Keratinocyte (primary cell): ENCODE results near the gene SYPL1. TPM values are rescaled to one million over a fixed set of nuclear protein-coding genes. Genes with fewer than 3 reads are reported as not detected.

Source experiments
- DNase-seq: peaks from one replicate; pipeline ENCODE4 v3.0.0-alpha.2; 2011; ENCODE audit warnings: low read depth, missing footprints, low spot score
- FAIRE-seq: peaks from 2 replicates; lab custom pipeline; 2011; peaks lifted over from hg19 to GRCh38; lab: Jason Lieb, UNC
- H2AFZ ChIP-seq: 2 replicates; pipeline ENCODE4 v1.6.0; 2012; ENCODE audit warnings: low read length, control low read depth, inconsistent platforms; ENCODE audit not compliant: control insufficient read depth
- H3K27ac ChIP-seq: 2 replicates; pipeline ENCODE4 v1.5.1; 2011; ENCODE audit warnings: low read length; ENCODE audit not compliant: control insufficient read depth, insufficient read depth
- H3K27me3 ChIP-seq: 3 replicates; pipeline ENCODE4 v1.6.0; 2011; ENCODE audit warnings: low read length; ENCODE audit not compliant: control insufficient read depth, insufficient read depth; ENCODE audit errors: extremely low read depth
- H3K36me3 ChIP-seq, 2 experiments: 2 replicates in 1 of 2; 3 replicates in 1 of 2; pipeline ENCODE4 v1.5.1; 2011; ENCODE audit warnings: low read length in 2 of 2, mild to moderate bottlenecking in 1 of 2; ENCODE audit not compliant: control insufficient read depth in 2 of 2, insufficient read depth in 2 of 2; ENCODE audit errors: extremely low read depth in 1 of 2
- H3K4me1 ChIP-seq: 3 replicates; pipeline ENCODE4 v1.5.1; 2011; ENCODE audit warnings: low read length; ENCODE audit not compliant: control insufficient read depth, insufficient read depth; ENCODE audit errors: extremely low read depth
- H3K4me2 ChIP-seq: 3 replicates; pipeline ENCODE4 v1.6.0; 2011; ENCODE audit warnings: low read depth, low read length; ENCODE audit not compliant: control insufficient read depth, insufficient read depth; ENCODE audit errors: extremely low read depth
- H3K4me3 ChIP-seq, 3 experiments: fragments of 200-600 bp in 1 of 3; sonication (generic) in 1 of 3; 2 replicates in 2 of 3; 3 replicates in 1 of 3; pipeline ENCODE4 v1.5.1; 2011 to 2016; ENCODE audit warnings: low read length in 3 of 3, mild to moderate bottlenecking in 3 of 3, control low read depth in 2 of 3, inconsistent platforms in 1 of 3, low read depth in 1 of 3, mixed read lengths in 1 of 3, mixed run types in 1 of 3, moderate library complexity in 1 of 3; ENCODE audit not compliant: control insufficient read depth in 2 of 3, insufficient read depth in 2 of 3; ENCODE audit errors: extremely low read depth in 1 of 3
- H3K79me2 ChIP-seq: 2 replicates; pipeline ENCODE4 v1.6.0; 2012; ENCODE audit warnings: low read length; ENCODE audit not compliant: control insufficient read depth, insufficient read depth
- H3K9ac ChIP-seq: 3 replicates; pipeline ENCODE4 v1.6.0; 2011; ENCODE audit warnings: low read length; ENCODE audit not compliant: control insufficient read depth, insufficient read depth; ENCODE audit errors: extremely low read depth
- H3K9me1 ChIP-seq: 3 replicates; pipeline ENCODE4 v1.6.0; 2011; ENCODE audit warnings: low read length; ENCODE audit not compliant: control insufficient read depth, insufficient read depth; ENCODE audit errors: extremely low read depth
- H3K9me3 ChIP-seq: 2 replicates; pipeline ENCODE4 v1.5.1; 2012; ENCODE audit warnings: low read depth, low read length; ENCODE audit not compliant: control insufficient read depth
- H4K20me1 ChIP-seq: 3 replicates; pipeline ENCODE4 v1.6.0; 2011; ENCODE audit warnings: low read length; ENCODE audit not compliant: control insufficient read depth, insufficient read depth; ENCODE audit errors: extremely low read depth
- EZH2 ChIP-seq: IDR thresholded peaks from one replicate; pipeline ENCODE4 v1.6.1; 2012; ENCODE audit warnings: inconsistent platforms, mild to moderate bottlenecking, low read length, moderate library complexity
- dilution Hi-C: fragments of 300-500 bp; cut with MboI; formaldehyde crosslinking; loops from one replicate; pipeline ENCODE4 v1.7.0; 2020; ENCODE audit warnings: low sequenced_read_pairs; ENCODE audit not compliant: extremely low pct_ligation_motif_present
- polyA plus RNA-seq, 5 experiments: library from polyadenylated mRNA; depleted of rRNA in 3 of 5; stranded (reverse) in 3 of 5; stranded (forward) in 1 of 5; unstranded in 1 of 5; fragments of >200 nt; gene quantifications; 1 replicate in 1 of 5; 2 replicates in 3 of 5; 3 replicates in 1 of 5; pipeline versions ENCODE4 v1.2.1 to v1.2.3, GENCODE V29; 2011 to 2012; ENCODE audit warnings: missing spikeins in 2 of 5, low read depth in 1 of 5, low replicate concordance in 1 of 5
- TF ChIP-seq, protein P1 (sequence below), 3 experiments: IDR thresholded peaks in 1 of 3; conservative IDR thresholded peaks in 1 of 3; optimal IDR thresholded peaks in 1 of 3; 2 replicates in 2 of 3; 3 replicates in 1 of 3; pipeline versions ENCODE3 to v1.5.1; 2011; ENCODE audit warnings: low read length in 3 of 3, mild to moderate bottlenecking in 3 of 3, moderate library complexity in 2 of 3, control low read depth in 1 of 3, inconsistent platforms in 1 of 3; ENCODE audit not compliant: insufficient read depth in 2 of 3; ENCODE audit errors: extremely low read depth in 1 of 3

The SYPL1 gene
- polyA plus RNA-seq, 1 donor (not counting 4 experiments of a cell fraction or from before 2014, with no cell fraction given) = 254 TPM

DNA sequence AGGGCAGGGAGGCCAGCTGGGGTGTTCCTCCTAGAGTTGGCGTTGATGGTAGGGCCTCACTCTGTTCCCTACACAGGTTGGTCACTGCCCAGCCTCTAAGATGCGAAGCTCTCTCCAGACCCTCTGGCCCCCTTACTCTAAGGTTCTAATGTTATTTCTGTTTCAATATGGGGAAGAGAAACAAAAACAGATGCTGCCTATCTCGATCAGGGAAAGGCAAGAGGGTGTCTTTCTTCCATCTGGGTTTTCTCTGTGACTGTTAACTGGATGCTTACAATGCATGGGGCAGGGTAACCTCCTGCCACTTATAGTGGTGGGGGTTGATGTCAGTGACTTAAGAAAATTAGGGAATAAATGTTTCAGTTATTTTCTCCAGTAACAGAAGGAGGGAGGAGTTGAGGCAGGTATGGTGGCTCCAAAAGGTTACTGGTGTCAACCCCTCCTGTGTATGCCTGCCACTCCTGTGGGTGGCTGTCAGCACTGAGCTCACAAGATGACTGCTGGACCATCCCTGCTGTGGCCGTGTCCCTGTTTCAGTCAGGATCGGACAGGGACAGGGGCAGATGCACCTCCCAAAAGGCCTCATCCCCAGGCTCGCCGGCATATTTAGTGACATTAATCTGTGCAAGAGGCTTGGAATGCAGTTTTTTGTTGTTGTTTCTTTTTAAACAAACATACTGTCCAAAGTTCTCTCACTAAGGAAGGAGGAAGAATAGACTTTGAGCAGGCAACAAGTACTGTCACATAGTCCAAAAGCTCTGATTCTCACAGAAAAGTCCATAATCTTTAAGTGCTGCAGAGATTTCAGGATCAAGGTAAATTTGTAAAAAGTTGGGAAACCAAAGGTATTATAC is 39.6 kb upstream of the SYPL1 start:
- H3K9me3 ChIP-seq = no peaks in the 10 kb centered on the region
- no peak overlapping the region for H3K9ac ChIP-seq
- no peaks in the 10 kb centered on the region for H3K9me1 ChIP-seq
- no peak overlapping the region for H2AFZ ChIP-seq
- FAIRE-seq (no peak), DNase-seq (no peak)
- no peak overlapping the region for H3K4me2 ChIP-seq
- dilution Hi-C loops = no loop called here
- H3K27me3 ChIP-seq = peaks cover 7% of the 10 kb centered on the region
- no peak overlapping the region for H3K27ac ChIP-seq
- H3K4me3 ChIP-seq = no peak overlapping the region
- H3K79me2 ChIP-seq = no peaks in the 10 kb centered on the region
- H4K20me1 ChIP-seq = no peaks in the 10 kb centered on the region
- peaks cover 9% of the 10 kb centered on the region for H3K4me1 ChIP-seq
- H3K36me3 ChIP-seq = no peaks in the 10 kb centered on the region
- TF ChIP-seq, protein P1, sequence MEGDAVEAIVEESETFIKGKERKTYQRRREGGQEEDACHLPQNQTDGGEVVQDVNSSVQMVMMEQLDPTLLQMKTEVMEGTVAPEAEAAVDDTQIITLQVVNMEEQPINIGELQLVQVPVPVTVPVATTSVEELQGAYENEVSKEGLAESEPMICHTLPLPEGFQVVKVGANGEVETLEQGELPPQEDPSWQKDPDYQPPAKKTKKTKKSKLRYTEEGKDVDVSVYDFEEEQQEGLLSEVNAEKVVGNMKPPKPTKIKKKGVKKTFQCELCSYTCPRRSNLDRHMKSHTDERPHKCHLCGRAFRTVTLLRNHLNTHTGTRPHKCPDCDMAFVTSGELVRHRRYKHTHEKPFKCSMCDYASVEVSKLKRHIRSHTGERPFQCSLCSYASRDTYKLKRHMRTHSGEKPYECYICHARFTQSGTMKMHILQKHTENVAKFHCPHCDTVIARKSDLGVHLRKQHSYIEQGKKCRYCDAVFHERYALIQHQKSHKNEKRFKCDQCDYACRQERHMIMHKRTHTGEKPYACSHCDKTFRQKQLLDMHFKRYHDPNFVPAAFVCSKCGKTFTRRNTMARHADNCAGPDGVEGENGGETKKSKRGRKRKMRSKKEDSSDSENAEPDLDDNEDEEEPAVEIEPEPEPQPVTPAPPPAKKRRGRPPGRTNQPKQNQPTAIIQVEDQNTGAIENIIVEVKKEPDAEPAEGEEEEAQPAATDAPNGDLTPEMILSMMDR (optimal IDR thresholded peaks at IDR 0.05 in 1 of 3, IDR thresholded peaks at IDR 0.05 in 1 of 3, conservative IDR thresholded peaks at IDR 0.05 in 1 of 3; ENCODE audit: extremely low read depth in 1 of 3, insufficient read depth in 2 of 3, low read length in 3 of 3) = no peak
- TF ChIP-seq EZH2 = no peak

DNA sequence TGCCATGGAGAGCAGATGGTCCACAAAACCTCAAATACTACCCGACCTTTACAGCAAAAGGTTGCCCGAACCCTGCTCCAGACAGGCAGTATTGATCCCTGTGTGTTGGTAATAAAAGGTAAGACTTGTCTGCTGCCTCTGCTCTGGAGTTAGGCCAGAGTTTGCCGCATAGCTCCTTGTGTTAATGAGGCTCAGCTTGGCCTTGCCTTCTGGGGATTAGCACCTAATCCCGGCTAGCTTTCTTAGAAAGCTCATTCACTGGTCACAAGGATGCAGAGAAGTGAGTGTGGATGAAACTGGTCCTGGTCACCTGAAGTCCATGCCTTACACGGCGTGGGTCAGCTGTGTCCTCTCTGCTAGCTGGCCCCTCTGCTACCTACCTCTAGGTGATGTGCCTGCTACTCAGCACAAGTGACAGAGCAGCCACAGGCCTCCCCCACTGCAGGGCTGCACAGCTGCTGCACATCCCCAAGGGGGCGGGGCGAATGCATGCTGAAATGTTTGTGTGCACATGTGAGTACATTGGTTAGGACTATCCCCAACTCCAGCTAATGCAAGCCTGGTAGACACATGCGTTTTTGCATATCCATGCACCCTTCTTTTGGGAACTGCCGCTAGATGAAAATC is 31.7 kb upstream of the SYPL1 start:
- dilution Hi-C loops = no loop called here
- H3K9ac ChIP-seq = no peak overlapping the region

More for the DNA sequence above, 31.7 kb upstream of the SYPL1 start:
- FAIRE-seq (no peak), DNase-seq (no peak)
- H3K27ac ChIP-seq = no peak overlapping the region
- no peaks in the 10 kb centered on the region for H3K27me3 ChIP-seq
- no peaks in the 10 kb centered on the region for H3K36me3 ChIP-seq
- no peaks in the 10 kb centered on the region for H3K9me1 ChIP-seq
- H3K4me1 ChIP-seq = no peaks in the 10 kb centered on the region
- H3K79me2 ChIP-seq = no peaks in the 10 kb centered on the region
- H4K20me1 ChIP-seq = no peaks in the 10 kb centered on the region
- no peak overlapping the region for H3K4me3 ChIP-seq
- H2AFZ ChIP-seq = no peak overlapping the region
- no peaks in the 10 kb centered on the region for H3K9me3 ChIP-seq
- H3K4me2 ChIP-seq = no peak overlapping the region
- no peak for TF ChIP-seq EZH2
